Measurements from ENCODE around the gene MED10.
"Not testable (repeated sequence)": the region's sequence is repeated elsewhere in the genome, so short reads cannot be mapped to it uniquely, and the experiment has no call there.

The MED10 gene

GRCh38 chr5:6373081-6373846 is 5.1 kb downstream of the MED10 start:
- DNase-seq (ENCODE audit: low spot score): no peak

- DNase-seq (ENCODE audit: low spot score): no peak
Measured at GRCh38 chr5:6372251-6373080, 5.9 kb downstream of the MED10 start.

GRCh38 chr5:6371079-6371810 is 7.1 kb downstream of the MED10 start:
- no peak for DNase-seq (ENCODE audit: low spot score)

GRCh38 chr5:6370580-6370979 is 7.8 kb downstream of the MED10 start:
- DNase-seq (ENCODE audit: low spot score): no peak

GRCh38 chr5:6365977-6366590 is 12.3 kb downstream of the MED10 start:
- peak; percentile 36 for DNase-seq (ENCODE audit: low spot score)

GRCh38 chr5:6365142-6365976 is 13.0 kb downstream of the MED10 start:
- no peak for DNase-seq (ENCODE audit: low spot score)

- DNase-seq (ENCODE audit: low spot score): not testable (repeated sequence)
Measured at GRCh38 chr5:6363454-6364011, 14.8 kb downstream of the MED10 start.

GRCh38 chr5:6362846-6363245 is 15.5 kb downstream of the MED10 start:
- DNase-seq (ENCODE audit: low spot score): no peak

- no peak for DNase-seq (ENCODE audit: low spot score)
Measured at GRCh38 chr5:6361101-6361500, 17.2 kb downstream of the MED10 start.

GRCh38 chr5:6360323-6361072 is 17.8 kb downstream of the MED10 start:
- DNase-seq (ENCODE audit: low spot score): no peak

GRCh38 chr5:6359555-6360322 is 18.6 kb downstream of the MED10 start:
- no peak for DNase-seq (ENCODE audit: low spot score)

- DNase-seq (ENCODE audit: low spot score): no peak
Measured at GRCh38 chr5:6358434-6358820, 19.9 kb downstream of the MED10 start.

- not testable (repeated sequence) for DNase-seq (ENCODE audit: low spot score)
Measured at GRCh38 chr5:6357817-6358433, 20.4 kb downstream of the MED10 start.

- DNase-seq (ENCODE audit: low spot score): no peak
Measured at GRCh38 chr5:6356578-6357164, 21.7 kb downstream of the MED10 start.

- no peak for DNase-seq (ENCODE audit: low spot score)
Measured at GRCh38 chr5:6355294-6355693, 23.1 kb downstream of the MED10 start.

GRCh38 chr5:6354848-6355247 is 23.5 kb downstream of the MED10 start:
- no peak for DNase-seq (ENCODE audit: low spot score)

GRCh38 chr5:6353602-6354302 is 24.6 kb downstream of the MED10 start:
- DNase-seq (ENCODE audit: low spot score): no peak
